GM19239 (cell line): ENCODE data around the gene MAP3K5.
"Not testable (repeated sequence)": the region's sequence is repeated elsewhere in the genome, so short reads cannot be mapped to it uniquely, and the experiment has no call there.

Experiments used
- DNase-seq: peaks from one replicate; pipeline ENCODE4 v3.0.0; 2011; ENCODE audit warnings: low spot score; ENCODE audit not compliant: insufficient read length
- FAIRE-seq: peaks from 2 replicates; lab custom pipeline; 2011; peaks lifted over from hg19 to GRCh38; lab: Jason Lieb, UNC

Gene MAP3K5

DNA sequence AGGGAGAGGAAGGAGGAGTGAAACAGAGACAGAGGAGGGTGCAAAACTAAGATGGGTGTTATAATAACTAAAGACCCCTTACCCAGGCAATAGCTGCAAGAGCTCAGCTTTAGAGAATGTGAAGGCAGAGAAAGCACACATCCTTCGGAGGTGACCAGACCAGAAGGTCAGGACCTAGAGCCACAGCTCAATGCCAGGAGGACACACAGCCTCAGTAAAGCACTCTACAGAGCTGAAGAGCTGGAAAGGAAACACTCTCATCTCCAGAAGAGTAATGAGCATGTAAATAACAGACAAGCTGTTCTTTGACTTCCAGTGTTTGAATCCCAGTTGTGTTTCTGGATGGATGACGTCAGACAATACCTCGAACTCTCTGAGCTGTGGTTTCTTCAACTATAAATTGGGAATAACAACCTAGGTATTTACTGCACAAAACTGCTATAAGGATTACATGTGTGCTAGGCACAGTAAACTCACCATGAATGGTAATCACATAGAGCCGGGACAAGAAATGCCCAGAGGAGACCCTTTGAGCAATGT, 63.2 kb downstream of the MAP3K5 start:
- DNase-seq, result no peak
- FAIRE-seq, result peak; percentile 78

DNA sequence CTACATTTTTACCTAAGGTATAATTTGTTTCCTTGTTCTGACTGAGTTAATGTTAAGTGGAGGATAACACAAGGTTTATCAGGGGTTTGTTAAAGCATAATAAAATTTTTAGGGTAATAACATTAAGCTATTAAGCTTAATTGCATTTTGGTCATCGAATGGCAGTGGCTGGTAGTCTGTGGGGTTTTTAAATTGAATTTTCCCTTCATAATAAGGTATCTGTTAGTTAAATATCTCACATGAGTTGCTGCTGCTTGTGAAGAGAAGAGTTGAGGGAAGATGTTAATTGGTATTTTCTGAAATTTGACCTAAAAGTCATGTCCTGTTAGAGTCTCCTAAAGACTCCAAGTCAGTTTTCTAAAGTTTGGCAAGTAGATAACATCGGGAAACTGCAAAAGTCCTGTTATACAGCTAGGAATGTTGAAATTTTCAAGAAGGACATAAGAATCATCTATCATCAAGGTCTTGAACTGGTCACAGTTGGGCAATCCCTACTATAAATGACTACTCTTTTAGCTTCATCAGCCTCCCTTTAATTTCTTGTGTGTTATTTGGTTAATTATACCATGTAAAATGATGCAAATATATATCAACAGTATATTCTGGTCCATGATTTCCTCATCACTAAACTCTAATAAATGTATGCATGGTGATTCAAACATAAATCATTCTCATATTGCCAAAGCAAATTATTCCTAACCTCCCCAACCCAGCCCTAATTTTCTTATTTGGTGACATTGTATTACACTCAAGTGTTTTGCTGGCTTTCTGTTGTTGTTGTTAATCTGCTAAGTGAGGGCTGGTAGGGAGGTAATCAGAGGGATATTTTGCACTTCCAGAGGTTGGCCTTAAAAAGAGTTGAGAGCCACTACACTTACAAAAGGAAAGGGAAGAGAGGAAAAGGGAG, 64.0 kb downstream of the MAP3K5 start:
- DNase-seq (no peak), FAIRE-seq (peak; percentile 11)

DNA sequence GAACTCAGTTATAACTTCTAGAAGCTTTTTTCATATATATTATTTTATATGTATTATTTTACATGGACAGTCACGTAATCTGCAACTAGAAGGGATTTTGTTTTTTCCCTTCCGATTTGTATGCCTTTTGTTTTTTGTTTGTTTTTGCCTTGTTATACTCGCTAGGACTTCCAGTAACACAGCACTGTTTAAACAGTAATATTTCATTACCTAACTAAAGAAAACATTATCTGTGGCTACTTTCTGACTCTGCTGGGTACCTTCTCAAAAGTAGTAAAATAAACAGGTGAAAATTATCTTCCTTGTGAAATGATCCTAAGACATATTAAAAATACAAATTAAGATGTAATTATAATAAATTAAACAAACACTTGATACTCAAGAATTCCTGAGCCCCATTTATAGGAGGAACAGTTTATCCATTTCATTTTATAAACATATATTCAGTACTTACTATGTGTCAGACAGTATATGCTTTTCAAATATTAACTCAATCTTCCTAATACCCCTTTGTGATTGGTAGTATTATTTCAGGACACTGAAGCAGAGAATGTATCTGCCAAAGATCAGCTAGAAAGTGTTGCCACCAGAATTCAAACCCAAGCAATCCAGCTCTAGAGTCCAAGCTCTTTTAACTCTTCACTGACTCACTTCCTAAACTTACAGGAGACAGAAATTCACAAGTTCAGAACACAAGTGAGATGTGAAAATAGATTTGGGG, 65.3 kb downstream of the MAP3K5 start:
- FAIRE-seq, result peak; percentile 42
- no peak for DNase-seq

DNA sequence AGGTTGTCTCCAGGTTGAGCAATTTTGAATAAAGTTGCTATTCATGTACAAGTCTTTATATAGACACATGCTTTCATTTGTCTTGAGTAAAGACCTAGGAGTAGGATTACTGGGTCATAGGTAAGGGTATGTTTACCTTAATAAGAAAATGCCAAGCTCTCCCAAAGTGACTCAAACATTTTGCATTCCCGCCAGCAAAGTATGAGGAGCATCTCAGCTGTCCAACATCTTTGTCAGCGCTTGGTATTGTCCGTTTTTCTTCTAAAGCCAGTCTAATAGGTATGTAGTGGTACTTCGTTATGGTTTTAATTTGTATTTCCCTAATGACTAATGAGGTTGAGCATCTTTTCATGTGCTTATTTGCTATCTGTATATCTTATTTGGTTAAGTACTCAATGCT, 67.2 kb downstream of the MAP3K5 start:
- DNase-seq (no peak), FAIRE-seq (peak; percentile 31)

DNA sequence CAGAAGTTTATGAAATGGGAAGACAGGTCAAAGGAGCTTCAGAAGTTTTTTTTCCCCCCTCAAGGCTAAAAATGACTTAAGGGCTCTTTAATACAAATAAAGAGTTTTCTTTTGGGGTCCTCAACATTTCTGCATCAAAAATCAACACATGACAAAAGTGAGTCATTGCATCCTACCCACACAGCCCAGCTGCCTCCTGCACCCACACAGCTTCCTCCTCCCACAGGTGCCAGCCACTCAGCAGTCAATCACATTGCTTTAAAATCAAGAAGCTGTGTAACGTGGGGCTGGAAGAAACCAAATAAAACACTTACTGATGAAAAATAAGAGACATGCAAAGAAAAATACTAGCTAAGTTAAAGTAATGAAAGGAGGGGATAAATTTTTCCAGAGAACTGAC, 68.5 kb downstream of the MAP3K5 start:
- no peak for DNase-seq
- peak; percentile 66 for FAIRE-seq

DNA sequence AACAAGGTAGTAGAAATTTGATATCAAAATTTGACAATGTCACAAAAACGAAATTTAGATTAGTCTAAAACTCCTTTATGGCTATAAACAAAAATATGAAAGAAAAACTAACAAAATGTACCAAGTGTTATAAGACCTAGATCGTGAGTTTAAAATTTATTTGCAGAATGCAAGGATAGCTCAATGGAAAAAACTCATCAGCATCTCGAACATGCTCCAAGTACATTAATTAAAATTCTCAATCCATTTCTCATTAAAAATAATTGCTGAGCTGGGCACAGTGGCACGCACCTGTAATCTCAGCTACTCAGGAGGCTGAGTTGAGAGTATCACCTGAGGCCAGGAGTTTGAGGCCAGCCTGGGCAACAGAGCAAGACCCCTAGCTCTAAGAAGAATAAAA, 70.8 kb downstream of the MAP3K5 start:
- no peak for FAIRE-seq

DNA sequence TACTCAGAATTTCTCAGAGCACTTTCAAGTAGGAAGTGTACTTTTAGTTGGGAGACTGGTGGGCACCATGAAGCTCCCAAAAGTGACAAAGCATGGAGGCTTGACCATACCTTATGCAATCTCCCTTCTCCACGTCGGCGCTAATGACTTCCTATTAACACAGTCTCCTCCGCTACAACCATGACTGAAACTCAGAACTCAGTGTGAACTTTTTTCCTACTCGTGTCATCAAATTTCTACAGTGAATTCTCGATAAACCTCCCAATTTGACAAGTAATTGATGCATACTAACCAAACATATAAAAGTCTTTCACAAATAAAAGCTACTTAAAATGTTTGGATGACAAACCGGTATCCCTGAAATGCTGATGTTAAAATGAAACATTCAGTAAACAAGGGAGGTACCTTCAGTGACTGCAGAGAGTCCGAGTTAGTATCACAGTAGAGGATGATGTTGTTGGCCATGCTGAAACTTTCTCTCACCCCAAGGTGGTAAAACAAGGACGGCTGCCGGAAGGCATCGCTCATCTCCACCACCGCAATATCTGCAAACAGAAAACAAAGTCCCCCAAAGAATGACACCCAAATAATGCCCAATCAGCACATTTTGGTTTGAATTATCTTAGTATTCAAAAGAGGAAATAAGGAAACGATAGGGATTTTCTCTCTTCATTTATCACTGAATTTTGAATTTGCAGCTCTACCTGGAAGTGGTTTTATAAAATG, 72.1 kb downstream of the MAP3K5 start:
- DNase-seq (peak; percentile 29), FAIRE-seq (peak; percentile 98)

More for the DNA sequence above, 70.8 kb downstream of the MAP3K5 start:
- DNase-seq, result no peak

DNA sequence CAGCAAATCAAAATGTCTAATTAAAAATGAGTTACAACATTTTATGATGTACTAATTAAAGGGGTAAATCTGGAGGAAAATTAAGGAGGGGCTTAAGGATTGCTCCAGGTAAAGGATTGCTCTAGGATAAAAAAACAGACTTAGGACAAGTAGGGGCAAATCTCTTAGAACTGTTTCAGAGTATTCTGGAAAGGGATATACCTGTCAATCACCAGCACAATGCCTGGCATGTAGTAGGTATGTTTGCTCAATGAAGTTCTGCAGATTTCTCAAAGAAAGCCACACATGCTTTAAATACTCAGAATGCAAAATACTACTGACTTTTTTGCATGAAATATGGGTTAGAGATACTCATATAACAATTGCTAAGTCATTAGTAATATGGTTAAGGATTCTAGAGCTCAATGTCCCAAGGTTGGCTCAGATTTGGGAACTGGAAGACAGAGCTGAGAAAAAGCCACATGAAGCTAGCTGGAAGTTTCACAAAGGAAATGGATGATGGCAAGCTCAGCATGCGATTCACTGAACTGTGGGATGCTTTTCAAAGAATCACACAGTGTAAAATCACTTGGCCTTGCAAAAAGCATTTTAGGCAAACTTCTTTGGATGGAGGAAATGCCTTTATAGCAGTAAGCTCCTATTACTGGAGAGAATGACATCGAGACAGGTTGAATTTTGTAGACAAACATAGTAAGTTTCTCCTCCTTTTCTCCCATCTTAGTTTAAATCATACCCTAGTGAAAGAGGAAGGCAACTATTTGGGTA, 72.8 kb downstream of the MAP3K5 start:
- FAIRE-seq (no peak), DNase-seq (no peak)

DNA sequence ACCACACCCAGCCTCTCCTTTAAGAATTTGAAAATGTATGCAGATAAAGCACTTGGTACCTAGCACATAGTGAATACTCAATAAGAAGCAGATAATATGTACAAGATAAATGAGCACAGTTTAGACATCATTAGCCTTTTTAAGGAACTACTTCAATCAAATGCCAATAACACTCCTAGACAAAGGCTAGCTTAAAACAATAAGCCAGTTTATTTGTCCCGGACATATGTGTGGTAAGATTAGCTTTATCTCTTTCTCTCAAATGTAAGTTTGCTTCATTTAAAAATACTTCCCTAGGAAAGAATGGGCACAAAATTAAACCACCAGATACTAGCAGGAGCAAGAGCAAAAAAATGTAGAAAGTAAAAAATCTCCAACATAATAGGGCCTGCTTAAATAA, 73.8 kb downstream of the MAP3K5 start:
- FAIRE-seq (peak; percentile 78), DNase-seq (no peak)

DNA sequence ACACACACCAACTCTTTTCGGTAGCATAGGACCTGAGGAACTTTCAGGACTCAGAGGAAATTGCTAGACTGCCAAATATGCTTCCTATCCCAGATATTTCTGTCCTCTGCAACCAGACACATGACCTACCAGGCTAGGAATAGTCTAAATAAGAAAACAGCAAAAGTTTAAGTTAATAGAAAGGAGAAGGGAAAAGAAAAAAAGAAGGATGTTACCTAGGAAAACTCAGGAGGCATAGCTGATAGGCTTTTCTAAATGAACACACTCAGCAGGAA, 74.6 kb downstream of the MAP3K5 start:
- FAIRE-seq (no peak), DNase-seq (no peak)

DNA sequence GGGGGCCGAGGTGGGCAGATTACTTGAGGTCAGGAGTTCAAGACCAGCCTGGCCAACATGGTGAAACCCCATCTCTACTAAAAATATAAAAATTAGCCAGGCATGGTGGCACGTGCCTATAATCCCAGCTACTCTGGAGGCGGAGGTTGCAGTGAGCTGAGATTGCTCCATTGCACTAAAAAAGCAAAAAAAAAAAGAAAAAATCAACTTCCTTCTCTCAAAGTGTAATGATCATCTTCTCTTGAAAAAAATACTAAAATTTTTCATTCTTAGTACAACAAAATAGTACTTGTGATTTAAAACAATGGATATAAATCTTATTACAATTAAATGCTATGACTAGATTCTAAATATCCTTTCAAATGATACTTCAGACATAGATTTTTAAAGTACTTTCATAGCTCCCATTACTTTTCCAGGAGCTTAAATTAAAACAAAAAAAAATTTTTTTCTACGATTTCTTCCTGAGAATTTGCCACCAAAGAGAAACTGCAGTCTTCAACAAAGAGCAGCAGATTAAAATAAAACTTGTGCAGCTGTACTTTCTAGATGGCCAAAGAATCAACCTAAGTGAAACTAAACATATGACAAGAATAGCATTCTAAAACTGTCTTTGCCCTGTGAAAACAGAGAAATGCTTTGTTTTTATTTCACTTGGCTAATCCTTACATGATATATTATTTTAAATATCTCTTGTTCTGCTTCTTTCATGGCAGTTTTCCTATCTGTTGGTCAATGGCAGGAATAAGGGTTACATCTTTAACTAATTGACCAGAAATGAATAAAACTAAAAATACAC, 75.2 kb downstream of the MAP3K5 start:
- FAIRE-seq, result peak; percentile 95
- DNase-seq, result no peak

DNA sequence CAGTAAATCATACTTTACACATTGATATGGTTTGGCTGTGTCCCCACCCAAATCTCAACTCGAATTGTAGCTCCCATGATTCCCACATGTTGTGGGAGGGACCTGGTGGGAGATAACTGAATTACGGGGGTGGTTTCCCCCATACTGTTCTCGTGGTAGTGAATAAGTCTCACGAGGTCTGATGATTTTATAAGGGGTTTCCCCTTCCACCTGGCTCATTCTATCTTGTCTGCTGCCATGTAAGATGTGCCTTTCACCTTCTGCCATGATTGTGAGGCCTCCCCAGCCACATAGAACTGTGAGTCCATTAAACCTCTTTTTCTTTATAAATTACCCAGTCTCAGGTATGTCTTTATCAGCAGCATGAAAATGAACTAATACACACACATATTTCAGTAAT, 79.6 kb downstream of the MAP3K5 start:
- DNase-seq, FAIRE-seq: not testable (repeated sequence)

DNA sequence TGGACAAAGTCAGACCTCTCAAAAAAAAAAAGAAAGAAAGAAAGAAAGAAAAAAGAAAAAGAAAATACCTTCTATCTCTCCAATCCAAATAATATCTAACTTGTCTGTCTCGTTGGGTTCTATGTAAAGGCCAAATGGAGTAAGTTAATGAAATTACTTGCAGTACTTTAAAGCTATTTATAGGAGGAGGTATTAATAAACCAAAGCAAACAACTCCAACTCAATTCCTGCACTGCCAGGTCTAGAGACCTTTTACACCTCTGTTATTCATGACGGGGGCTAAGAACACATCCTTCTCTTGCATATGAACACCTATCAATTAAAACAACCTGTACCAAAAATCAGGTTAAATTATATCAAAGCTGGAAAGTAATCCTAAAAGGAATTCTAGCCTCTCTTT, 80.6 kb downstream of the MAP3K5 start:
- FAIRE-seq, result no peak

DNA sequence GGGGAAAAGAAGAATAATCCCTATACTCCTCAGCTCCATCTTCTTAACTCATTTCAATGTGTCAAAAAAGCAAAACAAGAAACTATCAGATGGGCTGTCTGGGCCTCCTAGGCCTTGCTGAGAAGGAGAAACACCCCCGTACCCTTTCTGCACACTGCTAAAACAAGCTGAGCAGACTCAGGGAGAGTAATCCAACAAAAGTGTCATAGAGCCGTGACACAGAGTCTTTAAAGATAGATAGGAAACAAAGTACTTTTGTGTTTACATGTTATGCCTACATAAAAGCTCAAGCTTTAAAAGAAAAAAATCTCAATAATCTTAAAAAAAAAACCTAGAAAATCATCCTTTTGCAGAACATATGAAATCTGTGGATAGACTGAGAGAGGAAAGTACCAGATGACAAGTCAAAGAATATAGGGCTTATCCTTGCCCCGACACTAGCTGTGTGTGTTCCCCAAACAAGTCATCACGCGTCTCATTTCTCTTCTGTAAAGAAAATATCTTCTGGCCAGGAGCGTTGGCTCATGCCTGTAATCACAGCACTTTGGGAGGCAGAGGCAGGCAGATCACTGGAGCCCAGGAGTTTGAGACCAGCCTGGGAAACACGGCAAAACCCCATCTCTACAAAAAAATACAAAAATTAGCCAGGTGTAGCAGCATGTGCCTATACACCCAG, 81.3 kb downstream of the MAP3K5 start:
- FAIRE-seq (no peak), DNase-seq (no peak)

More for the DNA sequence above, 80.6 kb downstream of the MAP3K5 start:
- DNase-seq, result no peak

DNA sequence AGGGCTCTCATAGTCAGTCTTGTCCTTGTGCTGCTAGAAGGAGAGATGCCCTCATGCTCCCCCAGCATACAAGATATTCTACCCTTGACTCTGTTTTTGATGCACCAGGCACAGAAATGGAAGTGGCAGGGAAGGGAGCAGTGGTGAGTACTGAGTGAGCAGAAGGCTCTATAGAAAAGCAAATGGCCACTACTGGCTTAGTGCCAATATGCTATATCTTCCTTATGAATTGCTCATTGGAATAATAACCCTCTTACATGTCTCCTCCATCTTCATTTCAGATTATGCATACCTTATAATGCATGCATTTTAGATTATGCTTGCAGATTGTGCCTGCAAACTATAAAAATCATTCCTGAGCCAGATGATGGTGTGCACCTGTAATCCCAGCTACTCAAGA, 82.8 kb downstream of the MAP3K5 start:
- DNase-seq (no peak), FAIRE-seq (no peak)

DNA sequence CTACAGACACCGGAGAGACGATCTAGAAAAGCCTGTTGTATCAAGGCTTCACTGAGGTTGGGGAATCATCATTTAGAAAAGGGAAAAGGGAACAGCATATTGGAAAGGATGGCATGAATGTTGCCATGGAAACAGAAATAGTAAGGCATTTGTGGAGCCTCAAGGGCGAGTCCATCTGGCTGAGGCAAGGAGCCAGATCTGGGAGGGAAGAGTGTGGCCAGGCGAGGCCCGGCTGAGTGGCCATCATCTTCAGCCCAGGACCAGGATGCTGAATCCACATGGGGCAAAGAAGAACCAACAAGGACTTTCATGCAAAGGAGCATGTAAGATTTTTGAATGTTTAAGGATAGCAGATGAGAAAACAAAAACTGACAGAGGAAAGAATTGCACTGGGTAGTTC, 85.8 kb downstream of the MAP3K5 start:
- FAIRE-seq (no peak), DNase-seq (no peak)

DNA sequence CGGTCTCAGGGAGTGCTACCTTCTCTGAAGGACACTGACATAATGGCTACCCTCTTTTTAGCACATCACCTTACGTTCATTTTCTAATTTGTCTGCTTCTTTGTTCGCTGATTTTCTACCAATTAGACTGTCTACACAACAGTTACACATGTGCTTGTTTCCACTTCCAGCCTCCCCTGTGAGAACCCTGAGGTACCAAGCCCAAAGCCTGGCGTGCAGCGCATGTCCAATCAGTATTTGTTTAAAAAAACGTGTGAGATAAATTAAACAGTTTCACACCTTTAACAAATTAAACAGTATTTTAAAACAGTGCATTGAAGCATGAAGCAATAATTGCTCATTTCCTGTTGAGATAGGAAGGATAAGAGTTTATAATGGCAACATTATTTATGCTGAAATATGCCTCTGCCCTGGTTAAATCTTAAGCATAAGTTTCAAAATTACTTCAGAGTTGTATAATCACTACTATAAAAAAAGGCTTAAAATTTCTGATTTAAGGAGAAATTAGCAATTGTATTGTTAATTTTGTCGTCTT, 88.9 kb downstream of the MAP3K5 start:
- no peak for FAIRE-seq
- DNase-seq, result no peak

DNA sequence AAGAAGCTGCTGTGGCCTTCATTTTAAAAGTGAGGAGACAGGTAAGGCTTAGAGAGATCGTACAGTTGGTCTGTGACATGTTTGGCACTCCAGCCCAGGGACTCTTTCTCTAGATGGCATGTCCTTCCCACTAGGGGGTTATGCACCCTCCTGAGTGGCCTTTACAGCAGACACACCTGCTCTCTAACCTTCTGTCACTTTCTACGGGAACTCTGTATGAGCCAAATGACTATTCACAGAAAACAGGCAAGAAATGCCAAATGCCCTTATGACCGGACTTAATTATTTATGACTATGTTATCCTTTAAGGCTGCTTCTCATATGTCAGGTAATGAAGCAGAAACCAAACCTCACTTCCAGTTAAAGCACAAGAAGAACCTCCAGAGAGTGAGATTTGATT, 91.2 kb downstream of the MAP3K5 start:
- no peak for DNase-seq
- no peak for FAIRE-seq
